Measurements from ENCODE around the gene TMEM17.

TMEM17 gene

DNA sequence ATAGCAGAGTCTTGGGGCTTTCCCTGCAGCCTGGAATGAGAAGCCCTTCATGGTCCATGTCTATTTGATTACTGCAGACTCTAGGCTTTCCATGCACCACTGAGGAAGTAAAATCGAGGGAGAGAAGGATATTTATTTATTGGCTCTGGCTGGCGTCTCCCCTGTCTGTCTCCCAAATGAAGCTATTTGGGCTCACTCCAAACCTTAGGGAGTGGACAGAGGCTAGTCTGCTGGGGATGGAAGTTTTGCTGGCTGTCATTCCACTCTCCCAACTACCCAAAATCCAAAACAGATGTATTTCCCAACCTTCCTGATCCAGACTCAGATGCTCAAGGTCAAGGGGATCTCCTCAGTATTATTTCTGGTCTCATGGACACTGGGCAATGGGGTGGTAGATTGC, 33.7 kb downstream of the TMEM17 start:
- DNase-seq (ENCODE audit: low read depth) = no peak

DNA sequence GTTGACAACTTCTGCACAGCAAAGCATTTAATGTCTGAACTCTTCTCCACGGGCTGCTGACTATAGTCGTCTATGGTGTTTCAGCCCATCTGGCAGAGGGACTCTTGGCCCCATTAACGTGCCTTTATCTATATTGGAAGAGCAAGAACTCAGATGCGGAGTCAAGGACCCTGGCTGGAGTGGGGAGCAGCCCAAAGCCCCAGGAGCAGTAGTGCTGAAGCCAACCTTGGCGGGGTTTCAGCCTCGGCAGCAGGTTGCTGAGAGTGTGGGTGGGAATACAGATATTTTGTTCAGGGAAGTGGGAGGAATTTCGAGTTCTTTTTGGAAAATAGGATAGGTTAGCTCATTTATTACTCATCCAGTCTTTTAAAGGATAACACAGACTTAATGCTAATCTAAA, 34.2 kb downstream of the TMEM17 start:
- DNase-seq (ENCODE audit: low read depth) = no peak

DNA sequence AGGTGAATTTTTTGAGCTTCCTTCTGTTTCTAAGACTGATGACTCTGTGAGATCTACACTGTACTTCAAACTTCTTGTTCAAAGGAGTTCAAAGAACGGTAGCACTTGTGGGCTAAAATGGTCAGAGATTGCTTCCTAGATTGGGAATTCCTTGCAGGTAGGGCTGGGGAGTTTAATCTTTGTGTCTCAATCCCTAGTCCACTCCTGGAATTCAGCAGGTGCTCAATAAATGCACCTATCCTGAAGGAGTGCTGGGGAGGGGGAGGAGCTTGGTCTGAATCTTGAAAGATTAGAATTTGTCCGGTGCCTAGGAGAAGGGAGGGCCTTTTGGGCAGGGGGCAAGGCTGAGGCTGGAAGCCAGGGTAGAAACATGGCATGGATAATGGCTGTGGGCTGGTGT, 34.6 kb downstream of the TMEM17 start:
- no peak for DNase-seq (ENCODE audit: low read depth)

DNA sequence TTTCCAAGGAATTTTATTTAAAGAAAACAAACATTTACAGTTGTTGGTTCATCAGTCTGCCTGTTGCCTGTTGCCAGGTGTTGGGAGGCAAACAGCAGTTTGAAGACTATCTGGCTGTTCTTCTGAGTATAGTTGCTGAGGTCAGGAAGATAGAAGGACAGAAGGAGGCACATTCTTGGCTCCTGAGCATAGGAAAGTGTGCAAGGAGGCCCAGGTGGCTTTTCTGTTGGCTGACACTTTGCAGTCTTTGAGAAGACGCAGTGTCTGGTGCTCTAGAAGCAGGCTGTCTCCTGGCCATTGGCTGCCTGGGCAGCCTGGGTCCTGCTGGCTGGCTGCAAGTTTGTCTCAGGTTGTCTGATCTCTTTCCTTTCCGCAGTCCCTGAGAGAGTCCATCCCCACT, 36.4 kb downstream of the TMEM17 start:
- no peak for DNase-seq (ENCODE audit: low read depth)

DNA sequence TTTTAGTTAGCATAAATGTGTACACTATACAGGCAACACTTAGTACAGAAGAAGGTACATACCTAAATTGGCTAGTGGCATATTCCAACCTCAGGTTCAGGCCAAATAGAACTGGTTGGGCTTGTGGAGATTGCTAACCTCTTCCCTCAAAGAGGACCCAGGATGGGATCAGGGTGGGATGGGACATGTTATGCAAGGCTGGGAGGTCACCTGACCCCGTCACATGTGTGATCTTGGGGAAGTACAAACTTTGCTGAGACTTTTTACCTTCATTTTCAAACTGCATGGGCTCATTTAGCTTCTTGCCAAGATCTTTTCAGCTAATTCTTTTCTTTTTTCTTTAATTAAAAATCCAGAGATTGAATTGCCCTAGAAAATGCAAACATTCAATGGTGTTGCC, 36.9 kb downstream of the TMEM17 start:
- DNase-seq (ENCODE audit: low read depth) = no peak

DNA sequence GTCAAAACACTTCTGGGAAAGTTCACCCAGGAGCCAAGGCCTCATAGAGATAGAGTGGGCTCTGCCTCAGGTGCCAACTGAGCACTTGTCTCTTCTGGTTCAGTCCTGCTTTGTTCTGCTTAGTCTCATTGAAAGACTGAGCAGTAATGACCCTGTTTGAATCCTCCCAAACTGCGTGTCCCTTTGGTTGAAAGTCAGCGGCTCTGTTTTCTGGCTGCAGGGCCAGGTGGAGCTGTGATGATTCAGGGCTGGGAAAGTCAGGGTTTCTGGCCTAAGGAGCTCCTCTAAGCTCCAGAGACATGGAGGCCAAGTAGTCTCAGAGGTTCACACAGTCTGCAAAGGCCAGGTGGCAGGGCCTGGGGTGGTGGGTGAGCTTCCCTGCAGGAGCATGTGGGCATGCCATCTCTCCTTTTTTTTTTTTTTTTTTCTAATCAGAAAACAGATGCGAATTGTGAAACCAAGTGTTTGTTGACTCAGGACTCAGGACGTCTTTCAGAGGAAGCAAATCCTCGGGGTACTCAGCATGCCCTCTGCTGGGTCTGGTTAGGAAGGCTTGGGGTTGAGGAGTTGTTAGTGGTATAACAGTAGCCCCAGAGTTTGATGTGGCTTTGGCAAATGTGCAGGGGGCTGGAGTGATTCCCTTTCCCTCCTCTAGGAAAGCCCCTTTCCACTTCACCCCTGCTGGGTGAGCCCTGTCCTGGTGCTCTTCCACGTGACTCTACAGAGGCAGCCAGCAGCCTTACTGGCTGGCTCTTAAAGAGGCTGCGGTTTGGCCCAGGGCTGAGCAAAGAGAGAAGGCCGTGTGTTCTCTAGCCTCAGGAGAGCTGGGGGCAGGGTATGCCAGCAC, 38.3 kb downstream of the TMEM17 start:
- no peak for DNase-seq (ENCODE audit: low read depth)

DNA sequence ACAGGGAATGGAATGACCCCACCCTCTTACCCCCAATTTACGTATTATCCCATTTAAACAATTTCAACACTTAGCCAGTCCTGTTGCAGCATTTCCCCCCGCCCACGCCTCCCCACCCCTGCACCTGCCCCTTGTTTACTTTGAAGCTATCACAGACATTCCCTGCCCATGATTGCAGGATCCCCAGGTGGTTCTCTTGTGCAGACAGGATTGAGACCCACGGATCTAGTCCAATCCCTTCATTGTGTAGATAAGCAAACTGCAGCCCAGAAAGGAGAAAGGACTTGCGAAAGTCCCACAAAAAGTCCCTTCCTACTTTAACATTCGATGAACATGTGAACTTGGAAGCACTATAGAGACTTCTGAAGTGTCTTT, 38.9 kb downstream of the TMEM17 start:
- DNase-seq (ENCODE audit: low read depth) = no peak

DNA sequence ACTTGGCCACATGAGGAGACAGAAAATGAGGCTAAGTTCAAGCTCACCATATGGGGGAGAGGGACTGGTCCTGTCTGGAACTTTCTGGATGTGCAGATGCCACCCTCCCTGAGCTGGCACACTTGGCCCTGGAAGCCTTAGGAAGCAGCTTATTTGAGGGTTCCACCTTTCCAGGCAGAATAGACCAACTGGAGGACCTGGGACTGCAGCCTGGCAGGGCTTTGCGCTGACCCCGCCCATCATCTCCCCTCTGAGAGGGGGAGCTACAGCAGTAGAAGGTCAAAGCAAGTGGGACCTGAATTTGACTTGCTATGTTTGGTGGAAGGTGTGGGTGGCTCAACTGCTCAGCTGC, 39.5 kb downstream of the TMEM17 start:
- DNase-seq (ENCODE audit: low read depth) = no peak

DNA sequence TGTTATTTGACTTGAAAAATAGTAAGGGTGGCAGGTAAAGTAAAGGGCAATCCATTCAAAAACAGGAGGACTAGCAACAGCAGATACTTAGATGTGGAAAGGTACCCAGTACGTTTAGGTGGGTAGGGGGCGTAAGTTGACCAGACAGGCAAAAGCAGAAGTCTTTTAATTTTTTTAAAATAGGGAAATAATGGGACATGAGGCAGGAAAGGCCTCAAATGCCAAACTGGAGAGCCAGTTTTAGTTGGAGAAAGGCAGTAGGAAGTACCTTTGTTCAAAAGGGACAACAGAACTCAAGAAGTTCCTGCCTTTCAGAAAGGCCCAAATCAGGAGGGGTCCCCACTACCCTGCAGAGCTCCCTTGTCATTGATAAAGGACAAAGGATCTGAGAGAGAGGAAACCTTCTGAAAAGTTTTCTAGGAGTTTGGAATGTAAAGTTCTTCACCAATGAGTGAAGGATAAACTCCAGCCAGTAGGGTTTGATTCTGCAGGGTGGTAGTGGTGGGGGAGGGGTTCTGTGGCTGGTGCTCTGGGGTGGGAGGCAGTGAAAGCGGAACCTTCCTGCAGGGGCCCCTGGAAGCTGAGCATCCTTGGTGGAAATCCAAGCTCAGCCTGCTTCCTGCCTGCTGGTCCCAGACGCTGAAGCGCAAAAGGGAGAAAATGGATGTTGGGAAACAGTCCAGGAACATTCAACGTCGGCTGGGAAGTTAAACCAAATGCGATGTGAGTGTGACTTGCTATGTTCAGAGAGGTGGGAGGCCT, 40.1 kb downstream of the TMEM17 start:
- DNase-seq (ENCODE audit: low read depth) = no peak

DNA sequence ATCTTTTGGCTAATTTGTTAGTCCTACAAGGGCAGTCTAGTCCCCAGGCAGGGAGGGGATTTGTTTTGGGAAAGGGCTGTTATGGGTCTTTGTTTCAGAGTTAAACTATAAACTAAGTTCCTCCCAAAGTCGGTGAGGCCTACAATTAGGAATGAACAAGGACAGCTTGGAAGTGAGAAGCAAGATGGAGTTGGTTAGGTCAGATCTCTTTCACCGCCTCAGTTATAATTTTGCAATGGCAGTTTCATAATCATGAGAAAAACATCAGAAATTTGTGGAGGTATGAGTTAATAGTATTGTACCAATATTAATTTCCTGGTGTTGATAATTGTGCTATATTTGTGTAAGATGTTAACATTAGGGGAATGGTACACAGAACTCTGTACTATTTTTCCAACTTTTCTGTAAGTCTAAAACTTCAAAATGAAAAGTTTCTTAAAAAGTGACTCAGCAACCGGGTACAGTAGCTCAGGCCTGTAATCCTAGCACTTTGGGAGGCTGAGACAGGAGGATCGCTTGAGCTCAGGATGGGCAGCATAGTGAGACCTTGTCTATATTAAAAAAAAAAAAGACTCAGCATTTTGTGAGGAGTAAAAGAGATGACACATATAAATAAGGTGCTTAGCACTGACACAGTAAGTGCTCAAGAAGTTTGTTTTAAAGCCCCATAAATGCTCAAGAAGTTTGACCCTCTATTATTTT, 40.8 kb downstream of the TMEM17 start:
- DNase-seq (ENCODE audit: low read depth) = no peak

DNA sequence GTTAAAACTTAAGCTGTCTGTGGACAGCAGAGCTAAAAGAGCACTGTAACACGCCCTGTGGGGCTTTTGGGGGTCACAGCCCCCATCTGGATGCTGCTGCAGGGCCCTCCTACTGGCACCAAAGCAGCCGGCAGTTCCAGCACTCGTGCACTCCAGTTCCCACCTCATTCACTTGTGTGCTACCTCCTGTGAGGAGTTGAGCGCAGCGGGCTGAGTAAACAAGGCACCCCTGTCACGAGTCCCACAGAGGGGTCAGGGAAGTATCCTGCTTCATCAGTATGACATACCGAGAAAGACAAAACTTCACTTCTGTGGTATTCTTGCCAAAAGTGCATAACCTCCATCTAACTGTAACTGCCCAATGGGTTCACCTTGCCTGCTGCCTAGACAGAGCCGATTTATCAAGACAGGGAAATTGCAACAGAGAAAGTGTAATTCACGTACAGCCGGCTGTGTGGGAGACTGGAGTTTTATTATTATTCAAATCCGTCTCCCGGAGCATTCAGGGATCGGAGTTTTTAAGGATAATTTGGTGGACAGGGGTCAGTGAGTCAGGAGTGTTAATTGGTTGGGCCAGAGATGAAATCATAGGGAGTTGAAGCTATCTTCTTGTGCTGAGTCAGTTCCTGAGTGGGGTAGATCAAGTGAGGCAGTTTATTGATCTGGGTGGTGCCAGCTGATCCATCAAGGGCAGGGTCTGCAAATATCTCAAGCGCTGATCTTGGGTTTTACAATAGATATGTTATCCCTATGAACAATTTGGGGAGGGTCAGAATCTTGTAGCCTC, 41.6 kb downstream of the TMEM17 start:
- DNase-seq (ENCODE audit: low read depth) = no peak

DNA sequence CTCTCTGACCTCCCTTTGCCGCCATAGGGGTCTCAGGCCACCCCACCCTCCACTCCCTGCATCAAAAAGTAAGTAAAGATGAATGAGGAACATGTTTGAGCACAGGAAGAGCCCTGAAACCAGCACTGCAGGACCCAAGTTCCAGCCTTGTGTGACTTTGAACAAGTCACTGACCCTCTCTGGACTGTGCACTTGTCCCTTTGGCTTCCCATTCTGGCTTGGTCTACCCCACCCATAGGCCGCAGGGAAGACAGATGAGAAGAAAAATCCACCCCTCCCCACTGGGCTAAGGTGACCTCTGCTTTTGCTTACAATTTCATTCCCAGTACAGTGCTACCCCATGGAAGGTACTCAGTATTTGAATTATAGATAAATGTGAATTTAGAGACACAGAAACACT, 43.8 kb downstream of the TMEM17 start:
- DNase-seq (ENCODE audit: low read depth) = no peak

DNA sequence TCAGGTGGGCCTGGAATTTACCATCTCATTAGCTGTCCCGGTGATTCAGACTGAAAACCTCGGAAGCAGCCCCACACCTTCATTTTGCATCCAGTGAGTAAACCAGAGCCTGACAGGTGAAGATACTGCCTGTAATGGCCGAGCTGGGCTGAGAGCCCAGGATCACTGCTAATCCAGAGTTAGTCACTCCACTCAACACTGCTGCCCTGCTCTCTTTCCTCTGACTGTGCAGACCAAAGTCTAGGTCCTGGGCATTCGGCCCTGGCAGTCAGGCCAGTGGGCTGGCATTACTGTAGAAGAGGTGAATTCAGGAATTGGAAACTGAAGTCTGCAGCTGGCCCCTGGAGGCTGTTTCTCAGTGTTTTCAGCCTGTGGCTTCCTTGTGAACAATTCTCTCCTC, 44.3 kb downstream of the TMEM17 start:
- DNase-seq (ENCODE audit: low read depth) = no peak

DNA sequence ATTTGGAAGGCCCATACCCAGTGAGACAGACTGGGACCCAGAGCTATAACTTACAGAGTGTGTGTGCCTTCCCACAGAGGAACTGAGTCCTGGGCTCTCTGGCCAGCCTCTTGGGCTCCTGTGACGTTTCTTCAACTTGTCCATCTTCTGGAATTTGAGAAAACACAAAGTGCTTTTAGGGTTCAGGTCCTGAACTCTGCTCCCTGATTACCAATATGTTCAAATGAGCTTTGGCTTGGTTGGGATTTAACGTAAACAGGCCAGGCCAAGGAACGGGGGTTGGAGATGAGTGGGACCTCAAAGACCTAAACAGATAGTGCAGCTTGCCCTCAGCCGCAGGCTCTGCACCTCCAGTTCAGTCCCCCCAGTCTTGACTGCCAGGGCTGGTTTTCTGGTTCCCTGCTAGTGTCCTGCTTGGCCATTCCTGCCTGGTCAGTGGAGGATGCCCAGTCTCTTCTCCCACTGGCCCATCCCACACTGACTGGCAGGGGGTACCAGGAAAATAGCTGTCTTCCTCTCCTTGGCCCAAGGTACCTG, 44.9 kb downstream of the TMEM17 start:
- no peak for DNase-seq (ENCODE audit: low read depth)

DNA sequence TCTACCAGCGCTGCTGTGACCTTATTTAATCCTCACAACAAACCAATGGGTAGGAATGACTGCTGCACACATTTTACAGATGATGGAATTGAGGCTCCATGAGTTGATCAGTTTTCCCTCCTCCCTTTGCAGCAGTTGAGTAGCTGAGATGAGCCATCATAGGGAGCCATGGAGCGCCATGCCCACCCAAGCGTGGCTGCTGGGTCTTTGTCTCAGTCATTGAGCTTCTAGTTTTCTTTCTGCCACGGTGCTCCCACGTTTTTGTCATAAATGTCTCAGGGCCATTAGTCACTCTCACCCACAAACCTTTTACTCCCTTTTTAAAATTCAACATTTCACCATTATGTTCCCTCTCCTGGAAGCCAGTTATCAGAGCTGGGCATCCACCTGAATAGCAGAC, 45.8 kb downstream of the TMEM17 start:
- DNase-seq (ENCODE audit: low read depth) = no peak

DNA sequence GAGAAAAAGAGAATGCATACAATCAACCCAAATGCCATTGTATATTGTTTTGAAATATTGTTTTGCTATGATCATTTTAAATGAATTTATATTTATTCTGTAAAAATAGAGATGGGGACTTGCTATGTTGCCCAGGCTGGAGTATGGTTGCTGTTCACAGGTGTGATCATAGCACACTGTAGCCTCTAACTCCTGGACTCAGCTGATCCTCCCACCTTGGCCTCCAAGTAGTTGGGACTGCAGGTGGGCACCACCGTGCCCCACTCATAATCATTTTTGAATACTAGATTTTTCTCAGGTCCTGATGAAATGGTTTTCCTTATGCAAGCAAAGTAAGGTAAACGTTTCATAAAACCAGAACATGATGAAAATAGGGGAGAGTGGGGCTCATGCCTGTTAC, 46.3 kb downstream of the TMEM17 start:
- DNase-seq (ENCODE audit: low read depth) = no peak

DNA sequence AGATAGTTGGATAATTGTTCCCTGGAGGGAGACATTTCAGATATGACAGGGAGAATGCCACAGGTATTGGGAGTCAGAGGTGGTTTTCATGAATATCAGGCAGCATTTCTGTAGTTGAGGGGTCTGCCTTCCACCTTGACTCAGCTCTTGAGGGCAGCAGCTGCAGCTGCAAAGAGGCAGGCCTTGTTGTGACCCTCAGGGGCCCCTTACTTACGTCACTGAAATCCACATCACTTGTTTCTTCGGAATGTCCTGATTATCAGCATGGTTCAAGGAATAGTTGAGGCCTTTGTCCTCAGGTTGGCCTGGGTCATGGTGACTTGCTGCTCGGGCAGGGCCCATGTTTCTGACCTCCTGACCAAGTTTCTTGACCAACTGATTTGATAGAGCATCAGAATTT, 46.9 kb downstream of the TMEM17 start:
- no peak for DNase-seq (ENCODE audit: low read depth)

DNA sequence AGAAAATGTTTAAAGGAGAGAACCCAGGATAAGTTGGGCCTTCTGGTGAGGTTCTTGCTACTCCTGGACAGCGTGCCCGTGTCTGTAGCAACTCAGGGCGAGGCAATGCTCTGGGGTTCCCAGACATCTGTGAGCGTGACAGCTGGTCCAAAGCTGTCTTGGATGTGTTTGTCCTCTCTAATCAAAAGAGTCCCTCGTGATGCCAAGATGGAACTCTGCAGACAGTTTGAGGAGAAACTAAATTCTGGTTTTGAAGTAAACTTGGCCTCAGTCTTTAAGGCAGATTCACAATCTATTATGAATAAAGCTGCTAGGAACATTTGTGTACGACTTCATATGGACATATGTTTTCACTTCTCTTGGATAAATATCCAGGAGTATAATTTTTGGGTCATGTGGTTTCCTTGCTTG, 47.3 kb downstream of the TMEM17 start:
- no peak for DNase-seq (ENCODE audit: low read depth)

DNA sequence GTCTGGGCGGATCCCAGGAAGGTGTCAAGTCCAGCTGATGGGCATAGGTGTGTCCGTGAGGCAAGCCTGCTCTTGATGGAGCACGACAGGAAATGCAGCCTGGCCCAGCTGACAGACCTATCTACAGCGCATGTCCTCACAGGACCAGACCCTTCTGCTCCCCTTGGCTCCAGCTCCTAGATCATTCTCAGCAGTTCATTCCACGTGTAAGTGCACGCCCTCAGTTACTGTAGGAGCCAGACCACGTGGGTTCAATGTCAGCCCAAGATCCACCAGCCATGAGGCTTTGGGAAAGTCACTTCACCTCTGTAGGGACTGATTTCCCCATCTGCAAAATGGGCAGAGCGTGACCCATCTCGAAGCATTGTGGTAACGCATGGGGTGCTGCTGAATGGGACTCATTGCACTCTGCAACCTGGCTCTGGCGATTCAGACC, 47.8 kb downstream of the TMEM17 start:
- DNase-seq (ENCODE audit: low read depth) = no peak

DNA sequence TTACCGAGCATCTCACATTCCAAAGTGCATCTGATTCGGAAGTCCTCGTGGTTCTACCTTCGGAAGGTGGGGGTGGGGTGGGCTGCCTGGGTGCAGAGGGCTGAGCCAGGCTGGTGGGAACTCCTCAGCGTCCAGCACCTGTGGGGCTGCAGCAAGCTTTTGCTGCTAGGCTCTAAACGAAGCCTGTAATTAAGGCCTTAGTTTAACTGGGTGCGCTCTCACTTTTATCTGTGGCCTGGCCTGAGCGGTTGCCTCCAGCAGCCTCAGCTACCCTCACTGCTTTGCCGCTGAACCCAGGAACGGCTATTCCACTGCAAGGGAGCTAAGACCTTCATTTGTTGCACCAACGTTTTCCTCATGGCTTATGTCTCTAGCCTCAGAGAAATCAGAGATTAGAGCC, 48.4 kb downstream of the TMEM17 start:
- DNase-seq (ENCODE audit: low read depth) = no peak

DNA sequence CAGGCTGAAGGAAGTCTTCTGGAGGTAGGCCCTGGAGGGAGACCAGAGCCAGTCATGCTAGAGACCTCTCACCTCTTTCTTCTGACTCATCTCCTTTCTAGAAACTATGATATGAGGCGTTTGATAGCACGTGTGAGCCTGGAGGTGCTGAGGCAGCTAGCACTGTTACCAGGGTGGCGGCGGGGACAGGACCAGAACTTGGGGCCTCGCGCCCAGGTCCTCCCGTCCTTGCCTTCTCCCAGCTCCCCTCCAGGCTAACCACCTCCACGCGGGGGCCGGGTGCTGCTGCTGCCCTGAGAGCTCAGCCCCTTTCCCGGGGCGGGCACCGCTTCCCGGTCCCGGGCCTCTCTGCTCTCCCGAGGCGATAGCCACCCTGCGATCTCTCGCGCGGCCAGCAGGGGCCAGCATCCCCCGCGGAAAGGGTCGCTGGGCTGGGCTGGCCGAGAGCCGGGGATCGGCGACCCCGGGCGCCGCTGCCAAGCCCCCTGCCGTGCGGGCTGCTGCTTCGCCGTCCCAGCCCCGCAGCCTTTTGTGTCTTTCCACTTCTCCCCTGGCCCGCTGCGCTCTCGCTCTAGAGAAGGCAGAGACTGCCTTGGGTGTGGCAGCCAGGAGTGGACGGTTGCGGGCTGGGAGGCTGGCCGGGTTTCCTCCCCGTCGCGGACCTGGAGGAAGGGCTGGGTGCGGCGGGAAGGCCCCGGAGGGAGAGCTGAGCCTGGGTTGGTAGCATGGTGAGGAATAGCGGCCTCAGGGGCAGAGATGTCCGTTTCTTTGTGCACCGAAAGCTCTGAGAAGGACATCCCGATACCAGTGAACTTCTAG, 49.1 kb downstream of the TMEM17 start:
- DNase-seq (ENCODE audit: low read depth) = peak; percentile 39

Measured in activated T-helper 1 cell treated with Interleukin-2 at 50 U/mL for 16 hours (primary cell).